Caco-2 (cell line): ENCODE measurements around the gene CASP1. TPM values are rescaled to one million over a fixed set of nuclear protein-coding genes. Genes with fewer than 3 reads are reported as not detected.
"Not testable (repeated sequence)": the region's sequence is repeated elsewhere in the genome, so short reads cannot be mapped to it uniquely, and the experiment has no call there.

ENCODE experiments used
- BruUV-seq: library from RNA; stranded (reverse); fragments of 400-500 nt; replicated peaks from 2 replicates; lab custom pipeline; 2021; lab: Mats Ljungman, UMichigan
- CTCF ChIA-PET: fragments of 300-600 bp; sonication (Branson Sonifier 250); formaldehyde crosslinking; loops from one replicate; lab custom pipeline; 2022; ENCODE audit warnings: antibody characterized with exemption; lab: Charles Lee
- POLR2A ChIA-PET: fragments of 300-600 bp; sonication (Branson Sonifier 250); formaldehyde crosslinking; loops from one replicate; lab custom pipeline; 2022; ENCODE audit warnings: antibody characterized with exemption; lab: Charles Lee
- DNase-seq, 2 experiments: peaks; one replicate each; pipeline versions ENCODE4 v3.0.0 to v3.0.0-alpha.2; 2020 to 2022
- H3K27me3 ChIP-seq: replicated peaks from 2 replicates; pipeline ENCODE4 v1.6.0; 2011; ENCODE audit warnings: low read length; ENCODE audit not compliant: control insufficient read depth, insufficient read depth
- H3K36me3 ChIP-seq: 2 replicates; pipeline ENCODE4 v1.5.1; 2011; ENCODE audit warnings: low read length; ENCODE audit not compliant: control insufficient read depth, insufficient read depth
- H3K4me1 ChIP-seq: fragments of 250-450 bp; sonication (Bioruptor Pico); 2 replicates; pipeline ENCODE4 v1.5.1; 2020; ENCODE audit warnings: mild to moderate bottlenecking
- H3K4me3 ChIP-seq: 2 replicates; pipeline ENCODE4 v1.5.1; 2011; ENCODE audit warnings: low read depth, mild to moderate bottlenecking, control low read depth, low read length
- H3K9me3 ChIP-seq: fragments of 250-450 bp; sonication (Bioruptor Pico); 2 replicates; pipeline ENCODE4 v1.5.1; 2020; ENCODE audit warnings: mild to moderate bottlenecking, moderate library complexity
- H3K27ac Mint-ChIP-seq: one replicate; pipeline ENCODE4 v1.8.0; 2022; ENCODE audit warnings: mixed read lengths; ENCODE audit not compliant: unreplicated experiment
- H3K27me3 Mint-ChIP-seq: one replicate; pipeline ENCODE4 v1.8.0; 2022; ENCODE audit warnings: mixed read lengths; ENCODE audit not compliant: insufficient read depth, unreplicated experiment
- H3K36me3 Mint-ChIP-seq: one replicate; pipeline ENCODE4 v1.8.0; 2022; ENCODE audit warnings: mild to moderate bottlenecking, mixed read lengths; ENCODE audit not compliant: insufficient read depth, unreplicated experiment
- H3K4me1 Mint-ChIP-seq: one replicate; pipeline ENCODE4 v1.8.0; 2022; ENCODE audit warnings: low read depth, mixed read lengths; ENCODE audit not compliant: unreplicated experiment
- H3K4me3 Mint-ChIP-seq: one replicate; pipeline ENCODE4 v1.8.0; 2022; ENCODE audit warnings: mild to moderate bottlenecking, moderate library complexity, mixed read lengths; ENCODE audit not compliant: unreplicated experiment
- H3K9me3 Mint-ChIP-seq: one replicate; pipeline ENCODE4 v1.8.0; 2022; ENCODE audit warnings: mixed read lengths; ENCODE audit not compliant: unreplicated experiment
- intact Hi-C: fragments of 100-400 bp; cut with micrococcal nuclease; formaldehyde crosslinking; loops from one replicate; pipeline ENCODE4 v1.10.0; 2022; ENCODE audit not compliant: unreplicated experiment
- total RNA-seq: library from RNA; stranded (reverse); gene quantifications from 2 replicates; pipeline ENCODE4 v1.2.3, GENCODE V29; 2022
- TF ChIP-seq, protein P1 (sequence below), 2 experiments: fragments of 200-600 bp in 1 of 2; IDR thresholded peaks; 1 replicate in 1 of 2; 2 replicates in 1 of 2; pipeline versions ENCODE4 v1.5.1 to v1.8.0; 2011 to 2022; ENCODE audit warnings: antibody characterized with exemption in 1 of 2, control low read depth in 1 of 2, inconsistent platforms in 1 of 2, low read depth in 1 of 2, low read length in 1 of 2, mild to moderate bottlenecking in 1 of 2, moderate library complexity in 1 of 2; ENCODE audit not compliant: insufficient read depth in 1 of 2, severe bottlenecking in 1 of 2, unreplicated experiment in 1 of 2

CASP1 gene
- total RNA-seq, 1 experiment from 2014 or later, result 1.4 TPM

DNA sequence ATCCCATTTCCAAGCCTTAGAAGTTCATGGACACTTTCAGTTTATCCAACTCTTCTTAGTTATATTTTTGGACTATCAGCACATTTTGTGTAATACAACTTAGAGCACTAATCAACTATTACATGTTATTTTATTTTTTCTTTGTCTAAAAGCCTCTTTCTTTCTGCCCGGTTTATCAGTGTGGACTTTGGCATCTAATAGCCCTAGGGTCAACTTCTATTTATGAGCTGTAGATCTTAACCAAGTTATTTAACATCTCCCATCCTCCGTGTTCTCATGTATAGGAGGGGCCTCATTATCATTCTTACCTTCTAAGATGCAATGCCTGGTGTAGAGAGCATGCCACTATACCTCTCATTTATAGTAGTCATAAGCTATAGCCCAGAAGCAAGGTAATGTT, 5.8 kb upstream of the CASP1 start:
- ChIA-PET POLR2A (no interaction called here), CTCF (no interaction called here)
- H3K4me1 Mint-ChIP-seq, result peaks cover 34% of the 10 kb centered on the region
- no peaks in the 10 kb centered on the region for H3K36me3 Mint-ChIP-seq
- H3K27me3 Mint-ChIP-seq, result no peaks in the 10 kb centered on the region
- H3K27ac Mint-ChIP-seq, result no peak overlapping the region
- peak in 1 of 2 experiments; percentile 16 for DNase-seq
- Histone ChIP-seq H3K4me1 (peaks cover 26% of the 10 kb centered on the region), H3K36me3 (no peaks in the 10 kb centered on the region), H3K27me3 (no peaks in the 10 kb centered on the region), H3K9me3 (no peaks in the 10 kb centered on the region), H3K4me3 (no peak overlapping the region)
- intact Hi-C loops, result no loop called here
- BruUV-seq, result no TSS peak
- H3K9me3 Mint-ChIP-seq, result peaks cover 28% of the 10 kb centered on the region
- H3K4me3 Mint-ChIP-seq, result peak overlapping the region; percentile 11
- TF ChIP-seq, protein P1, sequence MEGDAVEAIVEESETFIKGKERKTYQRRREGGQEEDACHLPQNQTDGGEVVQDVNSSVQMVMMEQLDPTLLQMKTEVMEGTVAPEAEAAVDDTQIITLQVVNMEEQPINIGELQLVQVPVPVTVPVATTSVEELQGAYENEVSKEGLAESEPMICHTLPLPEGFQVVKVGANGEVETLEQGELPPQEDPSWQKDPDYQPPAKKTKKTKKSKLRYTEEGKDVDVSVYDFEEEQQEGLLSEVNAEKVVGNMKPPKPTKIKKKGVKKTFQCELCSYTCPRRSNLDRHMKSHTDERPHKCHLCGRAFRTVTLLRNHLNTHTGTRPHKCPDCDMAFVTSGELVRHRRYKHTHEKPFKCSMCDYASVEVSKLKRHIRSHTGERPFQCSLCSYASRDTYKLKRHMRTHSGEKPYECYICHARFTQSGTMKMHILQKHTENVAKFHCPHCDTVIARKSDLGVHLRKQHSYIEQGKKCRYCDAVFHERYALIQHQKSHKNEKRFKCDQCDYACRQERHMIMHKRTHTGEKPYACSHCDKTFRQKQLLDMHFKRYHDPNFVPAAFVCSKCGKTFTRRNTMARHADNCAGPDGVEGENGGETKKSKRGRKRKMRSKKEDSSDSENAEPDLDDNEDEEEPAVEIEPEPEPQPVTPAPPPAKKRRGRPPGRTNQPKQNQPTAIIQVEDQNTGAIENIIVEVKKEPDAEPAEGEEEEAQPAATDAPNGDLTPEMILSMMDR (IDR thresholded peaks at IDR 0.05; ENCODE audit: insufficient read depth in 1 of 2, low read depth in 1 of 2, low read length in 1 of 2, severe bottlenecking in 1 of 2, unreplicated experiment in 1 of 2), result no peak

DNA sequence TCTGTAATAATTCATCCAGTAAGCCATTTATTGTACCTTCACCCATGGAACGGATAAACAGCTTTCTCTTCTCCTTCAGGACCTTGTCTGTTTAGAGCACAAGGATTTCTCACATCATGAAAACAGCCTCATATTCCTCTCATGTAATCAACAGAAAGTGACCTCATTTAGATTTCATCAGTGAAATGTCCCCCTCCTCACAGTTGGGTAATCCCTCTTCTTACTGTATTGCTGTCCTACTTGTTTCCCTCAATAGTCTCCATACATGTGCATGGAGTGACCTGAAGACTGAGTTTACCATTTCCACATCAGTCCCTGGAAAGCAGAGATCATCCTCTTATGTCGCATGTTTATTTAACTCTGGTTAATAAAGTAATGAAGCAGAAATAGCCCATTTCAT, 556 bp downstream of the CASP1 start:
- H3K9me3 ChIP-seq, POLR2A ChIA-PET, H3K27me3 ChIP-seq, intact Hi-C loops, H3K36me3 ChIP-seq, H3K27ac Mint-ChIP-seq, H3K27me3 Mint-ChIP-seq, DNase-seq, H3K4me1 Mint-ChIP-seq, H3K4me3 ChIP-seq, H3K4me3 Mint-ChIP-seq, CTCF ChIA-PET, BruUV-seq, H3K36me3 Mint-ChIP-seq, H3K4me1 ChIP-seq: not testable (repeated sequence)
- peaks cover 16% of the 10 kb centered on the region for H3K9me3 Mint-ChIP-seq

DNA sequence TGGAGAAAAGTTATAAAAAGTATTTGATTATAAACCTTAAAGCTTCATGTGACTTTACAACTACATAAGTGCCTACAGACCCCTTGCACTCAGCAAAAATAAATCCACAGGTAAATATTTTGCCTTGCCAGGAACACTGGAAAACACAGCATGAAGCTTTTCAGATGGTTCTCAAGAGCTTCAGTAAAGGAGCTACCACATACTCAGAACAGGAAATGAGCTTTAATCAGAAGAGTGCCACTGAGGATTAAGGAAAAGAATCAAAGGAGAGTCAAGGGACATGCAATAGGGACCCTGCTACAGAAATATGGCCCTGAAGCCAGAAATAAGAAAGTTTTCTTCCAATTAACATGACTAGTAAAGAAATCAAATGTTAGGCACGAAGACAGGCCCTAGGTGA, 1.2 kb downstream of the CASP1 start:
- H3K4me3 ChIP-seq, result no peak overlapping the region
- Mint-ChIP-seq H3K4me3 (no peak overlapping the region), H3K27me3 (no peaks in the 10 kb centered on the region), H3K4me1 (peaks cover 6% of the 10 kb centered on the region), H3K27ac (no peak overlapping the region), H3K9me3 (peaks cover 16% of the 10 kb centered on the region), H3K36me3 (no peaks in the 10 kb centered on the region)
- H3K4me1 ChIP-seq, result no peaks in the 10 kb centered on the region
- POLR2A ChIA-PET, result no interaction called here
- no peak for DNase-seq
- no peaks in the 10 kb centered on the region for H3K9me3 ChIP-seq
- H3K27me3 ChIP-seq, result no peaks in the 10 kb centered on the region
- H3K36me3 ChIP-seq, result no peaks in the 10 kb centered on the region
- no TSS peak for BruUV-seq
- intact Hi-C loops, result no loop called here
- TF ChIP-seq, protein P1 (IDR thresholded peaks at IDR 0.05; ENCODE audit: insufficient read depth in 1 of 2, low read depth in 1 of 2, low read length in 1 of 2, severe bottlenecking in 1 of 2, unreplicated experiment in 1 of 2), result no peak
- CTCF ChIA-PET, result no interaction called here

DNA sequence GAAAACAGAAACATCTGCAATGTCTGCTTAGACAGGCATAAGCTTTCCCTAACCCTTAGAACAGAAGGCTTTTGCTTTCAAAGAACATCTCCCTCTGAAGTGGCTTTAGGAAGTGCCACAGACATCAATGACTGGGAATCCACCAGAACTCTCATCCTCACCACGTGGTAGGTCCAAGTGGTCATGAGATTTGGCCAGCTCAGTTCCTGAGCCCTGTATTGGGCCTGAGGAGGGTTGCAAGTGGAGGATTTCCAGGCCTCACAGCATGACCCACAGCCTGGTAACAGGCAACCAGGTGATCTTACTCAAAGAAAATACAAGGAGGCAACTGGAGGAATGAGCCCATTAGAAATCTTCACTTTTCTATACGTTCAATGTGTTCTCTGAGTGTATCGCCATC, 1.6 kb downstream of the CASP1 start:
- ChIA-PET POLR2A (no interaction called here), CTCF (no interaction called here)
- peaks cover 13% of the 10 kb centered on the region for H3K9me3 Mint-ChIP-seq
- Histone ChIP-seq H3K36me3 (no peaks in the 10 kb centered on the region), H3K27me3 (no peaks in the 10 kb centered on the region), H3K9me3 (no peaks in the 10 kb centered on the region), H3K4me1 (no peaks in the 10 kb centered on the region), H3K4me3 (no peak overlapping the region)
- H3K36me3 Mint-ChIP-seq, result no peaks in the 10 kb centered on the region
- H3K27me3 Mint-ChIP-seq, result no peaks in the 10 kb centered on the region
- peaks cover 6% of the 10 kb centered on the region for H3K4me1 Mint-ChIP-seq
- no TSS peak for BruUV-seq
- TF ChIP-seq, protein P1 (IDR thresholded peaks at IDR 0.05; ENCODE audit: insufficient read depth in 1 of 2, low read depth in 1 of 2, low read length in 1 of 2, severe bottlenecking in 1 of 2, unreplicated experiment in 1 of 2), result no peak
- intact Hi-C loops, result no loop called here
- H3K27ac Mint-ChIP-seq, result no peak overlapping the region
- no peak overlapping the region for H3K4me3 Mint-ChIP-seq
- DNase-seq, result no peak
